Eye (tissue), 1 donor: ENCODE data around the gene PLXNA1.

Experiments
- DNase-seq: peaks from one replicate; pipeline ENCODE4 v3.0.0-alpha.2; 2015

PLXNA1 gene

DNA sequence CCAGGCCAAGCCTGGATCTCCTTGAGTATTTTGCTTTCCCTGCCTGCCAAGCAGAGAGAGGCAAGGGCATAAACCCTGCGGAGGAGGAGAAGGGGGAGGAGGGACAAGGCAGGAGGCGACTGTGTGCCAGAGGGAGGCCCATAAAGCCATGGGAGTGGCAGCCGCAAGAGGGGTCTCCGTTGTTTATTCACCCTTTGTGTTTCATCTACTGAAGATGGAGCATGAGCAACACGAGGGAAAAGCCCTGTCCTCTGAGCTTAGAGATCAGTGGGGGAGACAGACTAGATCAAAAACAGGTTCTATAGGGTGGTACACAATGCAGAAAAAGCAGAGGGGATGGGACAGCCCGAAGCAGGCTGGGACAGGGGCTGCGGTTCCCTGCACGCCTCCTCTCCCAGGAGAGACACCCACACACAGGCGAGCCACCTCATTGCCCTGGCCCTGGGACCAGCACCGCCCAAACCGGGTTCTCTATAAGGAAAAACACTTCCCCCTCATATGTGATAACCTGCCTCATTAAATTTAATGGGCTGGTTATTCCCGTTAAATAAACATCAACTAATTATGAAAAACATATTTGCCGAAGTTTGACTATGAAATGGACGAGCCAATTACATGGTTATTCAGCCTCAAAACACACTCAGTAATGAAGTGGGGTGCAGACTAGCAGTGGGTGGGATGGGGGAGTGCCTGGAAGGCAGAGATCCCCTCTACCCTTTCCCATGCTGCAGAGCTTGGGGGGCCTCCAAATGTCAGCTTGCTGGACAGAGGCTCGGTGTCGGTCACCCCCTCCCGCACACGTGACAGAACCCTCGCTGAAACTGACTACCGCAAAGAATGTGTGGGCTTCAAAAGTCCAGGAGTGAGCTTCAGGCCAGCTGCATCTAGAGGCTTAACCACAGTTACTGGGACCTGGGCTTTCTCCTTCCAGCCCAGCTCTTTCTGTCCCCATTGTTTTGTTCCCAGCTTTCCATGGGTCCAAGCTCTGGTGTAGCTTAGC, 14.2 kb upstream of the PLXNA1 start:
- DNase-seq: no peak

DNA sequence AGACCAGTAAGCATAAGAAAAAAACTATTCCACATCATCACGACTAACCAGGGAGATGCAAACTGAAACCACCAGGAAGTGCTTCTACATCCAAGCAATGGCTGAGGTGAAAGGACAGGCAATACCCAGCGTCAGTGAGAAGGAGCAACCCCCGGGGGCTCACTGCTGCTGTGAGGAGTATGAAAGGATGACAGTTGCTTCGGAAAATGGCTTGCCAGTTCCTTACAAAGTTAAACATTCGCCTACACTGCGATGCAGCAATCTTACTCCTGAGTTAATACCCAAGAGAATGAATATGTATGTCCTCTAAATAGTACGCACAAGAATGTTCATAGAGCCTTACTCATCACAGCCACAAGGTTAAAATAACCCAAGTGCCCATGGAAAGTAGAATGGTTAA, 13.3 kb upstream of the PLXNA1 start:
- no peak for DNase-seq

DNA sequence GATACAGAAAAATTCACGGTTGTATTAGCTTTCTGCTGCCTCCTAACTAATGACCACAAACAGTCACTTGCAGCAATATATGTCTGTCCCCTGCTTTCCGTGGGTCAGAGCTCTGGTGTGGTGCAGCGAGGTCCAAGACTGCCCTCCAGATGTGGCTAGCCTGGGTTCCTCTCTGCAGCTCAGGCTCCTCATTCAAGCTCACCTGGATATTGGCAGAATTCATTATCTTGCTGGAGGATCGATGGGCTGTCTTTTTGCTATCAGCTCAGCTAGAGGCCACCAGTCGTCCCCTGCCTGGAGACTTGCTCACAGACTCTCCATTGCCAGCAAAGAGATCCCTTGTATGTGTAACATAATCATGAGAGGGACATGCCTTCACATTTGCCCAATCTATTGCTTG, 12.8 kb upstream of the PLXNA1 start:
- no peak for DNase-seq

DNA sequence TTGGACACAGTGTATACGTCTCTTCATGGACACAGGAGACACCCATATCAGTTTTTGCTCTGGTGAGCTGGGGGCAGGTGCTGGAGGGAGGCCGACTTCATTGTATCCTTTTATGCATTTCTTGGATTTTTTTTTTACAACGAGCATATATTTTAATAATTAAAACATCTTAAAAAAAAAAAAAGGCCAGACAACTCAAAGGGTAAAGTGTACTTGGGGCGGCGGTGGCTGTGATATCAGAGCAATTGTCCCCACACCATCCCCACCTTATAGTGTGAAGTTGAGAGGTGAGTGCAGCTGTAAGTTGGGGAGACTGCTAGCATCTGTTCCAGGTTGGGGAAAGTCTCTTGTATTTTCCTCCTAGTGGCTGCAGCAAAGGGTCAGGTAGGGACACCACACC, 12.0 kb upstream of the PLXNA1 start:
- no peak for DNase-seq

DNA sequence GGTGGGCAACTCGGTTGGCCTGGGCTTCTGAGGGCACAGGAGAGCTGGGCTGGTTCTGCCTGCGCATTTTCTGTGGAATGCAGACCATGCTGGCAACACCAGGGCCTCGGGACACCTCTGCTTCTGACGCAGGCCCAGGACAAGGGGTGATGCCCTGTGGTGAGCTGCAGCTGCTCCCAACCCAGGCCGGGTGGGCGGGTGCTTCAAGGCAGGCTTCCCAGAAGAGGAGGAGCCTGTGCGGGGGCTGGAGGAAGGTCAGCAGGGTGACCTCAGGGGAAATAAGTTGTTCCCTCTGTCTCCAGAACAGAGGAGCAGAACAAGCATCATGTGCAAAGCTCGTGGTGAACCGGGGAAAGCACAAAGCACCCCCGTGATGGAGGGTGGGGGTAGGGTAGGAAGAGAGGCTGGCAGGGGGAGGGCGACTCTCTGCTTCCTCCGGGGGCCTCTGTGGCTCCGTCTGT, 11.0 kb upstream of the PLXNA1 start:
- DNase-seq: no peak

DNA sequence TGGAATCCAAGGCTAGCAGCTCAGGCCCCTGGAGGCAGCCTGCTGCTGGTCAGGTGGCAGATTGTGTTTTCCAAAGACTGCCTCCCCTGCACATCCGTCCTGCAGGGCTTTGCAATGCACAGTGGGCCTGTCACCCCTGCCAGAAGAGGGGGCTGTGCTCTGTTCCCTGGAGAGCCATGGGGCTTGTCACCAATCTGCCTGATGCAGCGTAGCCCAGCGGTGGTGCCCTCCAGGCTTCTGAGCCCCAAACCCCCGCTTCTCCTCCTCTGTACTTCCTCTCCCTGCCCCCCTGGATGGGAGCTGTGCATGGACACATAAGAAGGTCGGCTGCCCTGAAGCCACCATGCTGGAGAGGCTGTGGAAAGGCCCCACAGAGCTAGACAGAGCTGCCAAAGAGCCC, 10.0 kb upstream of the PLXNA1 start:
- DNase-seq: no peak

DNA sequence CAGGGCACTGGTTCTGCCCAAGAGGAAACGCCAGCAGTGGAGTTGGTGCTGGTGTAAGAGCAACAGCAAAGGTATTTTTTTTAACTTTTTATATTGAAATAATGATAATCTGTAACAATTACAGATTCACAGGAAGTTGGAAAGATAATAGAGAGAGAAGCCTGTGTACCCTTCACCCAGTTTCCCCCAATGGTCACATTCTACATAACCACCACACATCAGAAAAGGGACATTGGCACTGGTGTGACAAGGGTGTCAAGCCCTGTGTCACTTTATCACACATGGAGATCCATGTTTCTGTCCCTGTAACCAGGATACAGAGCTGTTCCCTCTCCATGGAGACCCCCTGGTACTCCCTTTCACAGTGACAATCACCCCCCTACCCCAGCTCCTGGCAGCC, 9.1 kb upstream of the PLXNA1 start:
- DNase-seq: no peak

DNA sequence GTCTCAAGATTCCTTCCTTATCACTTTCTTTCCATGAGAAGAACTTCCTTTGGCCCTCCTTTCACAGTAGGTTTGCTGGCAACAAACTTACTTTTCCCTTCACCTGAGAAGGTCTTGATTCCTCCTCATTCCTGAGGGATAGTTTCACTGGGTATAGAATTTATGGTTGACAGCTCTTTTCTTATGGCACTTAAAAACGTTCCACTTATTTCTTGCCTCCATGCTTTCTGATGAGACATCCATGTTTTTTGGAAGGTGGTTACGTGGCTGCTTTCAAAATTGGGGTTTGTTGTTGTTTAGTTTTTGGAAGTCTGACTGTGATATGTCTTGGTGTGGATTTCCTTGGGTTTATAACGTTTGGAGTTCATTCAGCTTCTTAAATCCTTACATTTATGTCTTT, 8.2 kb upstream of the PLXNA1 start:
- DNase-seq: no peak

DNA sequence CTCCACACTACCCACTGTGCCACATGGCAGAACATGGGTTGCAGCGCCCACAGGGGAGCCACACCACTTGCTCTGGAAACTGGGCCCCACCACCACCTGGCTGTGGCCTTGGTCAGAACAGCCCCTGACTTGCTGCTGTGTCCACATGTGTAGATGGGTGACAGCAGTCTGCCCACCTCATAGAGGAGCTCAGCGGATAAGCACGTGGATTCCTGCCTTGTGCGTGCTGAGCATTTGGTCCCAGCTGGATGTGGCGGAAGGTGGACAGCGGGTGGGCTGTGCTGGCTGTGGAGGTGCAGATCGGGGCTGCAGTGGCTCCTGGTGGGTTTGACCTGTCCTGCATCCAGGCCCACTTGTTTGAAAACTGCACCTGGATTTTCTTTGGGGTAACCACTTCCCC, 6.0 kb upstream of the PLXNA1 start:
- DNase-seq: no peak

DNA sequence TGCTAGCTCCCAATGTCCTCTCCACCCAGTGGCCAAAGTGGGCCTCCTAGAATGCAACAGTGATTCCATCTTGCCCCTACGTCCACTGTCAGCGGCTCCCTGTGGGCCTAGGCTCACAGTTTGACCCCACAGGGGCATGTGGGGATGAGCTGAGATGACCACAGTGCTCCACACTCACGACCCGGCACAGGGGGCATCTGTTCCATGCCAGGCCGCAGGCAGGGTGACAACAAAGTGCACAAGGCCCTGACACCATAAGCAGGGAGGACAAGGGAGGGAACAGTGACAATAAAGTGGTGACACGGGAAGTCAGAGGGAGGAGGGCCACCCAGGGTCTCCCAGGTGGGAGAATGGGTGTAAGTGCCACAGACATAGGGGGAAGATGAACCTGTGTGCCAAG, 5.1 kb upstream of the PLXNA1 start:
- DNase-seq: no peak

DNA sequence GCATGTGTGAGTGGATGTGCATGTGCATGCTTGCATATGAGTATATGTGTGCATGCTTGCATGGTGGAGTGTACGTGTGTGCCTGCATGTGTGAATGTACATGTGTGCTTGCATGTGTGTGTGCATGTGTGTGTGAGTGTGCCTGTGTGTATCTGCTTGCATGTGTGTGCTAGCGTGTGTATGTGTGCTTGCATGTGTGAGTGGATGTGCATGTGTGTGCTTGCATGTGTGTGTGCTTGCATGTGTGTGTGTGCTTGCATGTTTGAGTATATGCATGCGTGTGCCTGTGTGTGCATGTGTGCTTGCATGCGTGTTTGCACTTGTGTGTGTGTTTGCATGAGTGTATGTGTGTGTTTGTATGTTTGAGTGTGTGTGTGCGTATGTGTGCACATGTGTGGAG, 4.6 kb upstream of the PLXNA1 start:
- no peak for DNase-seq

DNA sequence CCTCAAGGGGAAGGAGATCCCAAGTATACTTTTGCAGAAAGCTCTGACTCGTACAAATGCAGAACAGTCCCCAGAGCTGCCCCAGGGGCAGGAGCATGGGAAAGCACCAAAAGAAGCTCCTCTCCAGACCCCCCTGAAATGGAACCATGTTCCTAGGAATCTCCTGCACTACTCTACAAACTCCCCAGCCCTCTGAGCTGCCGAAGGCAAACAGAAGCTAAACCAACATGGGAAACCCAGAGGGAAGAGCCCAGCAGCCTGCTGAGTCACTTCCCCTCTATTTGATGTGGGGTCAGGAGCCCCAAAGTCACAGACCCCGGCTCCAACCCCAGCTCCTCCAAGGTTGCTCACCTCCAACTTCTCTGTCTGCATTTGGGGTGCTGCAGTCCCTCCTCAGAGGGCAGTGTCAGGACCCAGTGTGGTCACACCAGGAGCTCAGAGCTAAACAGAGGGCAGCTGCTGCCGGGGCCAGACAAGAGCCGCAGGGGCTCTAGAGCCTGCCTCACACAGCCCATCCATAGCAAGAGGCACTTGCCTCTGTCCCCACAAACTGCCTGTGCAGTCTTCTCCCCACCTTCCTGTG, 3.8 kb upstream of the PLXNA1 start:
- DNase-seq: no peak

DNA sequence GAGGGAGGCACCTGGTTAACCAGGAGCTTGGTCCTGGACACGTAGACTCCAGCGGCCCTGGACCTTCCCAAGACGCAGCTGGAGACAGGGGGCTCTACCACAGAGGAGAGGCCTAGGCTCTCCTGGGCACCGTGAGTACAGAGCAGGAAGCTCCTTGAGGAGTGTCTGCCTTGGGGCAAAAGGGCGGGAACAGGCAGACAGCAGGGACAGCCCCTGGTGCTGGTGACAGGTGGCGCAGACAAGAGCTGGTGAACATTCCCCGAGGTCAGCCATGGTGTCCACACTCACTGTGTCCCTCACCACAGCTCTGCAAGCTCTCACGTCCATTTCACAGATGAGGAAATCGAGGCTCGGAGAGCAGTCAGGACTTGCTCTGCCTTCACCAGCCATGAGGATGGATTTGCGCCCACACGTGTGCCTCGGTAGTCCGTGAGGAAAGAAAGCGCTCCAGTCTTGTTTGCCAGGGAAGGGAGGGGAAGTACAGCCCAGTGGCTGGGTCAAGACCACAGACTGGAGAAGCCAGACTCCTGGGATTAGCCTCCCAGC, 2.6 kb upstream of the PLXNA1 start:
- no peak for DNase-seq

DNA sequence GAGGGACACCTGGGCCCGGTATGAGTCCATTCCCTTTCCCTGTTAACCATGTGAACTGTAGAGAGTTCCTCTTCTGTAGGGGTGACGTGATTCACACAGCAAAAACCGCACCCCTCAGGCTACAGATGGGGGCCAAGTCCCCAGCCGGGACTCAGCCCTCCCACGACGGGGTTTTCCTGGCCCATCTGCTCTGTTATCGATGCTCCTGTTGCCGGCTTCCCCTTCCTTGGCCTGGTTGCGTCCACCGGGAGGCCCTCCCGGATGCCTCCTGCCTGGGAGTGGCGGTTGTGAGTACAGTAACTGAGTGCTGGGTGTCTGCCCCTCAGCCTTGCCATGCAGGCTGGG, 817 bp upstream of the PLXNA1 start:
- no peak for DNase-seq

DNA sequence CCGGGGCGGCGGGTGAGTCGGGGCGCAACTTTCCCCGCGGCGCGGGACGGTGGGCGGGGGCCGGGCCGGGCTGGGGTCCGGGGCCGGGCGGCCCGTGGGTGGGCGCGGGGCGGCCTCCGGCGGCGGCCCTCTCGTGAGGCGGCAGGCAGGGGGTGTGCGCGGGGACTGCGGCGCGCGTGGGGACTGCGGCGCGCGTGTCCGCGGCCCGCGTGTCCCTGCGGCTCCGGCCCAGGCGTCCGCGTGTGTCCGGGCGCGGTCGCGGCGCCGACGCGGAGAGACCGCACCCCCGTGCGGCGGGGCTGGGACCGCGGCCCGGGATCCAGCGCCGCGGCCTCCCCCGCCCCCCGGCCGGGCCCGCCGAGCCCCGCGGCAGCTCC, 349 bp downstream of the PLXNA1 start:
- no peak for DNase-seq

DNA sequence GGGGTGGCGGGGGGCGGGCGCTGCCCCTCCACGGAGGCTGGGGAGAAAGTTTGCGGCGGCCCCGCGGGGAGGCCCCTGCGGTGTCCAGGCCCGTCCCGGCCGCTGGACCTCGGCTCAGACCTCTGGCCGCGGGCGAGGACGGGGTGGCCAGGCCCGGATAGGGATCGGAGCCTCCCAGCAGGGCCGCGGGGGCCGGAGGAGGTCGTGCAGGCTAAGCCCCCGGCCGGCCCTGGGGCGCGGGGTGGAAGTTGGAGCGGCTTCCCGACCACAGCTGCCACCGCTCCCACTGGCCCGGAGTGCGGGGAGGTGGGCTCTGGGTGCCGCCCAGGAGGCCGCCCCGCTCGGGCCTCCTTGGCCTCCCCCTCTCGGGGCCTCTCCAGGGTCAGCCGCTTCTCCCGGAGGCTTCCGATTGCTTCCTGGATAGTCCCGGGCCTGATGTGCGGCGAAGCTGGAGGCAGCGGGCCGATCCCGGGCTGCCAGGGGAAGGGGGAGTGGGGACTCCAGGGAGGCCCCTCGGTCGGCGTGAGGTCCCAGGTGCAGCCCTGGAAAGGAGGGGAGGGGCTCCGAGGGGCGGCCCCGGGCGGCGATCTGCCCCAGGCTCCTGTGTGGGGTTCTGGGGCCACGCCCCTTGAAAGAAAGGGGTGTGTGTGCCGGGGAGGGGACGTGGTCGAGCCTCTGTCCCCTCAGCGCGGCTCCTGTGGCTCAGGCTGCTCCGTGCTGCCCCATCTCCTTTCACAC, 907 bp downstream of the PLXNA1 start:
- DNase-seq: peak; percentile 85

DNA sequence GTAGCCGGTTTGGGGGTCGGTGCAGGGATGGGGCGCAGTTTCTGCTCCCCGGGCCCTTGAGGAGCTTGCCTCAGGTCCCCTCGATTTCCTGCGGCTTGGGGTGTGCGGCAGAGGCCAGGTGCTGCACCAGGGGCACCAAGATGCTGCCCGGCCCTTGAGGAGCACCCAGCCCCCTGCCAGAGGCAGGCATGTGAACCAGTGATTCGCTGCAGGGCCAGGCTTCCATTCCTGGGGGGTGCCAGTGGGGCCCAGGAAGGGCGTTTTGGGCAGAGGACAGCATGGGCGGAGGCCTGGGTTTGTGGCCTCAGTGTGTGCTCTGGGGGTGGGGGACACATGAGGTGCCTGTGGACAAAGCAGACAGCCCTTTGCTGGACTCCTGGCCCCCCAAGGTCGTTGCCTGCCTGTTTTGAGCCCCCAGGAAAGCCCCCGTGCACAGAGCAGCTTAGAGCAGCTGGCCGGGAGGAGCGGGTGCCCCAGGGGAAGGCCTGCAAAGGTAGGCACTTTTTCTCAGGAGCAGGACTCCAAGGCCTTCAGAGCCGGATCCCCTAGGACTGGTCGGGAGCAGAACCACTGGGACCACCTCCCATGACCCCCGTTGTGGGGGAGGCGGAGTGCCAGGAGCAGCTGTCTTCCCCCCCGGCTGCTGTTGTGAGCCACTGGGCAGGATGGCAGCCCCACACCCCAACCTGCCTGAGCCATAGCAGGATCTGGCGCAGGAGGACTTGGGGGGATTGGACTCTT, 1.6 kb downstream of the PLXNA1 start:
- DNase-seq: peak; percentile 24

DNA sequence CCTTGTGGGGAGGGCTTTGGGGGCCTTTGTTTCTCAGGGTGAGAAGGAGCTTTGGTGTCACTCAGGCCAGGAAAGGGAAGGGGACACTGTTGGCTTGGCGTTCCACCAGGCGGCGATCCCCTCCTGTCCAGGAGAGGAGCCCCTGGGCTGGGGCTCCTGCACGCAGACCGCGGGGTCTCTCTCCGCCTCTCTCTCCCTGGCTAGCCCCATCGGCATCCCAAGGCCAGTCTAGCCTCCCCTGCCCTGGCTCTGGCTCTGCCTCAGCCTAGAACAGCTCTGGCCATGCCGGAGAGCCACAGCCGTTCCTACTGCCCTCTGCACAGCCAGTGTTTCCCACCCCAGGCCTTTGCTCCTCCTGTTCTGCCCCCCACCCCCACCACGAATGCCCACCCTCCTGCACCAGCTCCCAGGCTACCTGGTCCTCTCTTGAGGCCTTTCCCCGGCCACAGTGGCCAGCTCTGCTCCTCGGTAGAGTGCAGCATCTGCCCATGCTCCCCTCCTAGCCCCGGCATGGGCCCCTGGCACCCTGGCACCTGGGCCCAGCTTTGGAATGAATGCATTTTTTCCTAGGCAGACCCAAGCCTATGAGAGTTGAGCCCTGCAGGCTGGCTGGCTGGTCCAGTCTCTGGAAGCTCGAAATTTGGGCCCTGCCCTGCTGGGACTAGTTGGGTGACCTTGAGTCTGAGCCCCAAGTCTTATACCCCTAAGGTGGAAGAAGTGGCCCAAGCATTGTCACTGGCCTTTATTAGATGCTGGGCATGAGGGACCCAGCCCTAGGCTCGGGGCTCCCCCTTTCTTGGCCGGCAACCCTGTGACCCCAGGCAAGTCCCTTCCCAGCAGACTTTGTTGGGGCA, 2.4 kb downstream of the PLXNA1 start:
- peak; percentile 43 for DNase-seq

DNA sequence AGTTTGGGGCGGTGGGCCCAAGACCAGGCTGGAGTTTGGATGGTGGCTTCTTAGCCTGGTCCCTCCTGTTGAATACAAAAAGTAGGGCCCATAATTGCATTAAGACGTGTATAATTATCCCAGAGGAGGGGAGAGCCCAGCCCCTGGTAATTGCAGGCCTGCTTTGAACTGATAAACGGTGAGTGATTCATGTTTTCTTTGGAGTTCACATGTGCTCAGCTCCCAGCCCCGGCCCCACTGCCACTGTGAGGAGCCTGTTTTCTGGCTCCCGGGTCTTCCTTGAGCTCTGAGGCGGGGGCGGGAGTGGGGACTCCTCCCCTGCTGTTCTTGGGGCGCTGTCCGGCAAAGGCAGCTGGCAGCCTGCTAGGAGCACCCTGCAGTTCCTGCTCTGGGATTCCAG, 3.1 kb downstream of the PLXNA1 start:
- no peak for DNase-seq

DNA sequence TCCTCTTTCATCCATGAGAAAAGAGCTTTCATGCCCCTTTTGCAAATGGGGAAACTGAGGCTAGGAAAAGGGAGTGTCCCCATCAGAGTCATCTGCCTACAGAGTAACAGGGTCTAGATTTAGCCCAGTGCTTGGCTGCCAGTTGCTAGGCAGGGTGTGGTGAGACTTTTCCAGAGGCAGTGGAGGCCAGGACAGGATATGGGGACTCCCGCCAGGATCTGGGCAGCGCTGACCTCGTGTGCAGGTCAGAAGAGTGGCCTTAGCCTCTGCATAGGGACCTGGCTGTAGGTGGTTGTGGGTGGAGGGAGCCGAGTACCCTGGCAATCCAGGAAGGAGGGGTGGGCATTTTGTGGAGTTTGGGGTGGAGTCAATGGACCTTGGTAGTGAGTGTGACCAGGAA, 4.2 kb downstream of the PLXNA1 start:
- no peak for DNase-seq

DNA sequence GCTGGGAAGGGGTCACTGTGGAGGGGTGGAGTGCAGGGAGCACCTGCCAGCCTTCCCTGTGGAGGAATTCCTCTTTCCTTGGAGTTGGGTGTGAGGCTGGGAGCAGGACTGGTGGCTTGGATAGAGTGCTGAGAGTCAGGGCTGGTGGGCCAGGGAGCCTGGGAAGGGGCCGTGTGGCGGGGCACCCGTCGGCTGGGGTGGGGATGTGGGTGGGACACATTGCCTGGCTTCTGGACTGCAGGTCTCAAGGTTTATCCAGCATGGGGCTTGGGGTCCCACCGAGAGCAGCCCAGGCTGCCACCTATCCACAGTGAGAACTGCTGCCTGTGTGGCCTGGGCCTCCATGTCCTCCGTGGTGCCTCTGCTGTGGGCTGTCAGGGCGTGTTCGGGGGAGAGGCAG, 4.7 kb downstream of the PLXNA1 start:
- no peak for DNase-seq

DNA sequence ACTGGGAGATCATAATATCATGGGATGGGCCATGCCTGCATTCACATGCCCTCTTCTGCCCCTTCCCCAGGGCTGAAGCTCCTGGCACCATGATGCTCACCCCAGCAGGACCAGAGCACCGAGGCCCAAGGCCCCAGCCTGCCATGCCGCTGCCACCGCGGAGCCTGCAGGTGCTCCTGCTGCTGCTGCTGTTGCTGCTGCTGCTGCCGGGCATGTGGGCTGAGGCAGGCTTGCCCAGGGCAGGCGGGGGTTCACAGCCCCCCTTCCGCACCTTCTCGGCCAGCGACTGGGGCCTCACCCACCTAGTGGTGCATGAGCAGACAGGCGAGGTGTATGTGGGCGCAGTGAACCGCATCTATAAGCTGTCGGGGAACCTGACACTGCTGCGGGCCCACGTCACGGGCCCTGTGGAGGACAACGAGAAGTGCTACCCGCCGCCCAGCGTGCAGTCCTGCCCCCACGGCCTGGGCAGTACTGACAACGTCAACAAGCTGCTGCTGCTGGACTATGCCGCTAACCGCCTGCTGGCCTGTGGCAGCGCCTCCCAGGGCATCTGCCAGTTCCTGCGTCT, 5.6 kb downstream of the PLXNA1 start:
- DNase-seq: no peak
